PC-9 (cell line): ENCODE data around the gene MYCBPAP. TPM values are rescaled to one million over a fixed set of nuclear protein-coding genes. Genes with fewer than 3 reads are reported as not detected.

Experiments used
- BruUV-seq: library from RNA; stranded (reverse); fragments of 400-500 nt; replicated peaks from 2 replicates; lab custom pipeline; 2021; lab: Mats Ljungman, UMichigan
- CTCF ChIA-PET: fragments of 300-600 bp; sonication (Branson Sonifier 250); formaldehyde crosslinking; loops from one replicate; lab custom pipeline; 2022; ENCODE audit warnings: antibody characterized with exemption; lab: Charles Lee
- POLR2A ChIA-PET: fragments of 300-600 bp; sonication (Branson Sonifier 250); formaldehyde crosslinking; loops from one replicate; lab custom pipeline; 2022; ENCODE audit warnings: antibody characterized with exemption; ENCODE audit not compliant: unreplicated experiment; lab: Charles Lee
- DNase-seq, 2 experiments: peaks; one replicate each; pipeline versions ENCODE4 v3.0.0 to v3.0.0-alpha.2; 2015 to 2022; ENCODE audit warnings: mixed read lengths in 1 of 2
- H2AFZ ChIP-seq: fragments of 200-600 bp; sonication (generic); 2 replicates; pipeline ENCODE4 v1.8.1; 2017; ENCODE audit warnings: antibody characterized with exemption
- H3F3A ChIP-seq: fragments of 200-600 bp; sonication (generic); 2 replicates; pipeline ENCODE4 v1.8.1; 2017; ENCODE audit warnings: antibody characterized with exemption, mild to moderate bottlenecking, low read depth; ENCODE audit not compliant: insufficient read depth
- H3K27ac ChIP-seq: fragments of 200-600 bp; sonication (generic); 2 replicates; pipeline ENCODE4 v1.6.1; 2016; ENCODE audit warnings: mixed run types
- H3K27me3 ChIP-seq: fragments of 200-600 bp; sonication (generic); 2 replicates; pipeline ENCODE4 v1.6.1; 2016; ENCODE audit warnings: low read depth, mixed run types; ENCODE audit not compliant: insufficient read depth
- H3K36me3 ChIP-seq: fragments of 200-600 bp; sonication (generic); 2 replicates; pipeline ENCODE4 v1.6.1; 2016; ENCODE audit warnings: low read depth, mixed run types
- H3K4me1 ChIP-seq: fragments of 200-600 bp; sonication (generic); replicated peaks from 2 replicates; pipeline ENCODE4 v1.6.1; 2016; ENCODE audit warnings: mixed run types; ENCODE audit not compliant: insufficient read depth
- H3K4me2 ChIP-seq: fragments of 200-600 bp; sonication (generic); 2 replicates; pipeline ENCODE4 v1.6.1; 2017; ENCODE audit warnings: mixed run types
- H3K4me3 ChIP-seq: fragments of 200-600 bp; sonication (generic); 2 replicates; pipeline ENCODE4 v1.6.1; 2016; ENCODE audit warnings: mixed run types
- H3K79me2 ChIP-seq: fragments of 200-600 bp; sonication (generic); 2 replicates; pipeline ENCODE4 v1.6.1; 2017; ENCODE audit warnings: low read depth, mixed run types
- H3K9me2 ChIP-seq: fragments of 200-600 bp; sonication (generic); 2 replicates; pipeline ENCODE4 v1.8.1; 2017; ENCODE audit warnings: mild to moderate bottlenecking; ENCODE audit not compliant: insufficient read depth
- H3K9me3 ChIP-seq: fragments of 200-600 bp; sonication (generic); 2 replicates; pipeline ENCODE4 v1.8.1; 2016; ENCODE audit warnings: low read depth; ENCODE audit not compliant: insufficient read depth
- H4K20me1 ChIP-seq: fragments of 200-600 bp; sonication (generic); 2 replicates; pipeline ENCODE4 v1.8.1; 2017; ENCODE audit not compliant: insufficient read depth
- CTCF ChIP-seq: fragments of 200-600 bp; sonication (generic); conservative IDR thresholded peaks from 2 replicates; pipeline ENCODE4 v1.6.1; 2017; ENCODE audit warnings: mixed run types, antibody characterized with exemption, mild to moderate bottlenecking, moderate library complexity
- EZH2 ChIP-seq: fragments of 200-600 bp; sonication (generic); IDR thresholded peaks from 2 replicates; pipeline ENCODE4 v1.8.0; 2017; ENCODE audit warnings: antibody characterized with exemption, low read depth
- intact Hi-C: fragments of 100-400 bp; cut with micrococcal nuclease; formaldehyde crosslinking; loops from one replicate; pipeline ENCODE4 v1.10.0; 2022; ENCODE audit not compliant: unreplicated experiment
- total RNA-seq: library from RNA; stranded (reverse); gene quantifications from 2 replicates; pipeline ENCODE4 v1.2.3, GENCODE V29; 2021

Gene MYCBPAP
- total RNA-seq, 1 experiment from 2014 or later, result 4.9 TPM

GRCh38 chr17:50558091-50558490 is 49.9 kb downstream of the MYCBPAP start:
- peaks cover 21% of the 10 kb centered on the region; the same call in 1 of the 2 replicates for H3F3A ChIP-seq
- TF ChIP-seq EZH2 (no peak), CTCF (no peak)
- no peaks in the 10 kb centered on the region for H3K36me3 ChIP-seq
- no peak for DNase-seq
- no TSS peak for BruUV-seq
- no peaks in the 10 kb centered on the region for H3K79me2 ChIP-seq
- H3K4me1 ChIP-seq, result peaks cover 7% of the 10 kb centered on the region
- H3K9me2 ChIP-seq, result no peaks in the 10 kb centered on the region
- no peak overlapping the region for H3K4me3 ChIP-seq
- POLR2A ChIA-PET, result no interaction called here
- H4K20me1 ChIP-seq, result no peaks in the 10 kb centered on the region
- no peak overlapping the region for H2AFZ ChIP-seq
- H3K4me2 ChIP-seq, result no peak overlapping the region
- CTCF ChIA-PET, result no interaction called here
- intact Hi-C loops, result no loop called here
- H3K27me3 ChIP-seq, result peaks cover 10% of the 10 kb centered on the region
- no peaks in the 10 kb centered on the region for H3K9me3 ChIP-seq
- no peak overlapping the region for H3K27ac ChIP-seq

GRCh38 chr17:50558581-50558940 is 50.3 kb downstream of the MYCBPAP start:
- ChIA-PET CTCF (no interaction called here), POLR2A (no interaction called here)
- H3K9me2 ChIP-seq, result no peaks in the 10 kb centered on the region
- H3K4me2 ChIP-seq, result no peak overlapping the region
- no peak for DNase-seq
- H3K4me3 ChIP-seq, result no peak overlapping the region
- H3K4me1 ChIP-seq, result peaks cover 7% of the 10 kb centered on the region
- H2AFZ ChIP-seq, result no peak overlapping the region
- H3K79me2 ChIP-seq, result no peaks in the 10 kb centered on the region
- H3K27ac ChIP-seq, result no peak overlapping the region
- BruUV-seq, result no TSS peak
- H4K20me1 ChIP-seq, result no peaks in the 10 kb centered on the region
- no peaks in the 10 kb centered on the region for H3K36me3 ChIP-seq
- H3K27me3 ChIP-seq, result peaks cover 15% of the 10 kb centered on the region
- intact Hi-C loops, result no loop called here
- TF ChIP-seq CTCF (no peak), EZH2 (no peak)
- no peaks in the 10 kb centered on the region for H3K9me3 ChIP-seq
- H3F3A ChIP-seq, result peaks cover 24% of the 10 kb centered on the region; the same call in 1 of the 2 replicates

- Histone ChIP-seq H3K4me1 (peaks cover 7% of the 10 kb centered on the region), H2AFZ (no peak overlapping the region), H3F3A (peaks cover 28% of the 10 kb centered on the region; the same call in 1 of the 2 replicates), H4K20me1 (no peaks in the 10 kb centered on the region), H3K9me3 (no peaks in the 10 kb centered on the region), H3K4me3 (no peak overlapping the region), H3K4me2 (no peak overlapping the region), H3K27me3 (peaks cover 20% of the 10 kb centered on the region), H3K79me2 (no peaks in the 10 kb centered on the region), H3K27ac (no peak overlapping the region), H3K9me2 (no peaks in the 10 kb centered on the region), H3K36me3 (no peaks in the 10 kb centered on the region)
- no TSS peak for BruUV-seq
- ChIA-PET CTCF (interaction anchor here (0.9 kb wide), 1 partner anchor 67 kb away, joined by 4 read pairs; no protein-coding TSS in a partner anchor), POLR2A (no interaction called here)
- TF ChIP-seq CTCF, result no peak
- TF ChIP-seq EZH2, result no peak
- intact Hi-C loops, result no loop called here
- DNase-seq, result no peak
Measured at GRCh38 chr17:50558941-50559614, 50.8 kb downstream of the MYCBPAP start.
